ENCODE measurements around the gene FXYD3. TPM values are rescaled to one million over a fixed set of nuclear protein-coding genes. Genes with fewer than 3 reads are reported as not detected.

The FXYD3 gene
- total and polyA plus RNA-seq, 2 experiments from 2014 or later: 225 to 542 TPM

DNA sequence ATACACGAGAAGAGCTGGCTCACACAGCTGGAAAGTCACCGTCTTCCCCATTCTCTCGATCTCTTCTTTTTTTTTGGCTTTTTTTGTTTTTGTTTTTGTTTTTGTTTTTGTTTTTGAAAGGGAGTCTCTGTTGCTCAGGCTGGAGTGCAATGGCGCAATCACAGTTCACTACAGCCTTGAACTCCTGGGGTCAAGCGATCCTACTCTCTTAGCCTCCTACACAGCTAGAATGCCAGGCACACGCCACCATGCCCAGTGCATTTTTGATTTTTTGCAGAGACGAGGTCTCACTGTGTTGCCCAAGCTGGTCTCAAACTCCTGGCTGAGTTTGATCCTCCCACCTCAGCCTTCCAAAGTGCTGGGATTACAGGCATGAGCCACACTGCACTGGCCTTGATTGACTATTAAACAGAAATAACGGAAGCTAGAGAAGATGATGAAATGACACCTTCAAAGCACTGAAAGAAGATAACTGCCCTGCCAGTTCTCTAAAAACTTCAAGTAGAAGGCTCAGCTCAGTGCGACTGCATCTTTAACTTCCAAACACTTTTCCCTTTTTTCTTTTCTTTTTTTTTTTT is 4.0 kb downstream of the FXYD3 start:
- Histone ChIP-seq H3K36me3 (replicated peaks; ENCODE audit: insufficient read depth, low read depth) (no peaks in the 10 kb centered on the region), H4K20me1 (ENCODE audit: insufficient read depth, poor library complexity, severe bottlenecking) (no peaks in the 10 kb centered on the region), H2AFZ (no peak overlapping the region), H3K4me3 (no peak overlapping the region), H3K27ac (peak overlapping the region; percentile 65), H3K79me2 (peaks cover 17% of the 10 kb centered on the region), H3K9me3 (ENCODE audit: low read depth) (no peaks in the 10 kb centered on the region), H3K27me3 (no peaks in the 10 kb centered on the region), H3K9me2 (replicated peaks; ENCODE audit: insufficient read depth) (no peaks in the 10 kb centered on the region), H3K4me2 (peak overlapping the region; percentile 75), H3K4me1 (ENCODE audit: insufficient read depth) (peaks cover 8% of the 10 kb centered on the region)
- DNase-seq (ENCODE audit: low spot score): no peak
- TF ChIP-seq EZH2phosphoT487 (IDR thresholded peaks at IDR 0.05; ENCODE audit: low read depth, severe bottlenecking, unreplicated experiment) (no peak), EZH2 (IDR thresholded peaks at IDR 0.05; ENCODE audit: borderline replicate concordance) (no peak)
- TF ChIP-seq, protein P1, sequence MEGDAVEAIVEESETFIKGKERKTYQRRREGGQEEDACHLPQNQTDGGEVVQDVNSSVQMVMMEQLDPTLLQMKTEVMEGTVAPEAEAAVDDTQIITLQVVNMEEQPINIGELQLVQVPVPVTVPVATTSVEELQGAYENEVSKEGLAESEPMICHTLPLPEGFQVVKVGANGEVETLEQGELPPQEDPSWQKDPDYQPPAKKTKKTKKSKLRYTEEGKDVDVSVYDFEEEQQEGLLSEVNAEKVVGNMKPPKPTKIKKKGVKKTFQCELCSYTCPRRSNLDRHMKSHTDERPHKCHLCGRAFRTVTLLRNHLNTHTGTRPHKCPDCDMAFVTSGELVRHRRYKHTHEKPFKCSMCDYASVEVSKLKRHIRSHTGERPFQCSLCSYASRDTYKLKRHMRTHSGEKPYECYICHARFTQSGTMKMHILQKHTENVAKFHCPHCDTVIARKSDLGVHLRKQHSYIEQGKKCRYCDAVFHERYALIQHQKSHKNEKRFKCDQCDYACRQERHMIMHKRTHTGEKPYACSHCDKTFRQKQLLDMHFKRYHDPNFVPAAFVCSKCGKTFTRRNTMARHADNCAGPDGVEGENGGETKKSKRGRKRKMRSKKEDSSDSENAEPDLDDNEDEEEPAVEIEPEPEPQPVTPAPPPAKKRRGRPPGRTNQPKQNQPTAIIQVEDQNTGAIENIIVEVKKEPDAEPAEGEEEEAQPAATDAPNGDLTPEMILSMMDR (IDR thresholded peaks at IDR 0.05; ENCODE audit: poor library complexity): no peak
- WGBS (ENCODE audit: low lambda C conversion rate, missing lambda C conversion rate): 94% methylated on average over 9 of the region's 9 CpGs

GRCh38 chr19:35120492-35120891 is 4.9 kb downstream of the FXYD3 start:
- Histone ChIP-seq H4K20me1 (ENCODE audit: insufficient read depth, poor library complexity, severe bottlenecking) (no peaks in the 10 kb centered on the region), H3K79me2 (peaks cover 14% of the 10 kb centered on the region), H3K4me2 (peak overlapping the region; percentile 75), H2AFZ (no peak overlapping the region), H3K4me1 (ENCODE audit: insufficient read depth) (peaks cover 14% of the 10 kb centered on the region), H3K36me3 (replicated peaks; ENCODE audit: insufficient read depth, low read depth) (no peaks in the 10 kb centered on the region), H3K27ac (peak overlapping the region; percentile 65), H3K27me3 (no peaks in the 10 kb centered on the region), H3K9me3 (ENCODE audit: low read depth) (no peaks in the 10 kb centered on the region), H3K9me2 (replicated peaks; ENCODE audit: insufficient read depth) (no peaks in the 10 kb centered on the region), H3K4me3 (no peak overlapping the region)
- 49% methylated on average over 7 of the region's 7 CpGs for WGBS (ENCODE audit: low lambda C conversion rate, missing lambda C conversion rate)
- TF ChIP-seq EZH2 (IDR thresholded peaks at IDR 0.05; ENCODE audit: borderline replicate concordance) (no peak), EZH2phosphoT487 (IDR thresholded peaks at IDR 0.05; ENCODE audit: low read depth, severe bottlenecking, unreplicated experiment) (no peak)
- TF ChIP-seq, protein P1 (IDR thresholded peaks at IDR 0.05; ENCODE audit: poor library complexity): no peak
- DNase-seq (ENCODE audit: low spot score): no peak

DNA sequence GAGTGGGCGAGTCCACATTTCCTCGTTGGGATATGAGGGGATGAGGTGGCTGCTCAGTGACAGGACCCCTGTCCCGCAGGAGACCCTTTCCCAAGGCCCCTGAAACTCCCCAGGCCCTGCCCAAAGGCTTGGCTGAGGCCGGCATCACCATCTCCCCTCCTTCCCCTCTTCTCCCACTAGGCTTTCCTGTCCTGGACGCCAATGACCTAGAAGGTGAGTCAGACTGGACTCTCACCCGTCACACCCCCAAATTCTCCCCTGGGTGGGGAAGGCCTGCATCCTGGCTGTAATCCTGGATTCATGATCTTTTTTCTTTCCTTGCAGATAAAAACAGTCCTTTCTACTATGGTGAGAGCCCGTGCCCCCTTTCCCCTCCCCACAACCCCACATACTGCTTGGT is 5.3 kb downstream of the FXYD3 start:
- Histone ChIP-seq H3K27me3 (no peaks in the 10 kb centered on the region), H3K4me2 (peak overlapping the region; percentile 75), H2AFZ (no peak overlapping the region), H3K79me2 (peaks cover 14% of the 10 kb centered on the region), H3K9me3 (ENCODE audit: low read depth) (no peaks in the 10 kb centered on the region), H3K36me3 (replicated peaks; ENCODE audit: insufficient read depth, low read depth) (no peaks in the 10 kb centered on the region), H3K4me1 (ENCODE audit: insufficient read depth) (peaks cover 18% of the 10 kb centered on the region), H3K4me3 (no peak overlapping the region), H4K20me1 (ENCODE audit: insufficient read depth, poor library complexity, severe bottlenecking) (no peaks in the 10 kb centered on the region), H3K27ac (peak overlapping the region; percentile 65), H3K9me2 (replicated peaks; ENCODE audit: insufficient read depth) (no peaks in the 10 kb centered on the region)
- TF ChIP-seq EZH2phosphoT487 (IDR thresholded peaks at IDR 0.05; ENCODE audit: low read depth, severe bottlenecking, unreplicated experiment): no peak
- TF ChIP-seq, protein P1 (IDR thresholded peaks at IDR 0.05; ENCODE audit: poor library complexity): no peak
- TF ChIP-seq EZH2 (IDR thresholded peaks at IDR 0.05; ENCODE audit: borderline replicate concordance): no peak
- 91% methylated on average over 7 of the region's 7 CpGs for WGBS (ENCODE audit: low lambda C conversion rate, missing lambda C conversion rate)
- DNase-seq (ENCODE audit: low spot score): no peak
